Testis (tissue), 3 donors: Measurements from ENCODE around the gene RHO. TPM values are rescaled to one million over a fixed set of nuclear protein-coding genes. Genes with fewer than 3 reads are reported as not detected.
A peak's percentile ranks its signal among the peaks of the same experiment; 100 is the strongest.

Experiments
- DNase-seq: peaks from one replicate; pipeline ENCODE4 v3.0.0-alpha.2; 2019
- H3K27ac ChIP-seq, 2 donors: fragments of 200-600 bp; sonication (generic); one replicate each; pipeline ENCODE4 v1.5.1; 2019
- H3K27me3 ChIP-seq: fragments of 200-600 bp; sonication (generic); one replicate; pipeline ENCODE4 v1.5.1; 2019
- H3K36me3 ChIP-seq: fragments of 200-600 bp; sonication (generic); one replicate; pipeline ENCODE4 v1.5.1; 2017; ENCODE audit warnings: low read depth; ENCODE audit errors: missing control alignments
- H3K4me1 ChIP-seq: fragments of 200-600 bp; sonication (generic); one replicate; pipeline ENCODE4 v1.5.1; 2019
- H3K4me3 ChIP-seq, 2 donors: fragments of 200-600 bp; sonication (generic); one replicate each; pipeline ENCODE4 v1.5.1; 2017 to 2019
- H3K9me3 ChIP-seq: fragments of 200-600 bp; sonication (generic); one replicate; pipeline ENCODE4 v1.5.1; 2017
- CTCF ChIP-seq, 3 experiments: fragments of 450-650 bp in 2 of 3; fragments of 200-600 bp in 1 of 3; sonication (generic) in 1 of 3; IDR thresholded peaks; one replicate each; pipeline ENCODE4 v1.5.1; 2016 to 2019; ENCODE audit warnings: antibody characterized with exemption in 3 of 3, mild to moderate bottlenecking in 2 of 3, moderate library complexity in 1 of 3
- POLR2A ChIP-seq: fragments of 450-650 bp; IDR thresholded peaks from one replicate; pipeline ENCODE4 v1.6.1; 2017; ENCODE audit warnings: antibody characterized with exemption, mild to moderate bottlenecking, moderate library complexity
- WGBS, 2 donors: methylation state at CpG; one replicate each; pipeline ENCODE4 v1.1.5; 2018; 5-methylcytosine and 5-hydroxymethylcytosine counted together
- intact Hi-C: fragments of 100-400 bp; cut with DNase I; formaldehyde crosslinking; loops from one replicate; pipeline ENCODE4 v1.15.1; 2023; ENCODE audit warnings: low total_unique reads
- polyA plus RNA-seq: library from polyadenylated mRNA; stranded (reverse); fragments of 350-450 nt; fragmentation: Illumina TruSeq; extraction: RNeasy Lipid Tissue Mini Kit (QIAGEN cat#74804); gene quantifications from one replicate; pipeline ENCODE4 v1.2.3, GENCODE V29; 2014; ENCODE audit warnings: low read depth, low replicate concordance; ENCODE audit not compliant: insufficient read depth
- total RNA-seq, 2 donors: library from RNA; depleted of rRNA; stranded (reverse); fragments of >200 nt; gene quantifications; one replicate each; pipeline ENCODE4 v1.2.3, GENCODE V29; 2016

The RHO gene
- total and polyA plus RNA-seq, 3 donors from 2014 or later = 0.25 TPM; not detected in 2

GRCh38 chr3:129556890-129557547 lies 28.6 kb downstream of the RHO start:
- no peaks in the 10 kb centered on the region for H3K36me3 ChIP-seq
- intact Hi-C loops = loop anchor here (10.0 kb wide), 1 partner anchor 48 kb away; the partner anchor contains the start of gene PLXND1
- no peak overlapping the region for H3K4me3 ChIP-seq
- H3K4me1 ChIP-seq = peaks cover 69% of the 10 kb centered on the region
- no peaks in the 10 kb centered on the region for H3K27me3 ChIP-seq
- 79 to 82% methylated on average over 29 to 31 of the region's 31 CpGs for WGBS, 2 donors
- peak overlapping the region in 1 of 2 donors; percentile 30 for H3K27ac ChIP-seq
- DNase-seq = no peak
- no peaks in the 10 kb centered on the region for H3K9me3 ChIP-seq
- TF ChIP-seq POLR2A (no peak), CTCF (IDR thresholded peaks at IDR 0.05) (no peak)

- WGBS, 2 donors = 46% methylated on average over 11 of the region's 11 CpGs
- H3K9me3 ChIP-seq = no peaks in the 10 kb centered on the region
- H3K36me3 ChIP-seq = no peaks in the 10 kb centered on the region
These were observed 29.1 kb downstream of the RHO start for GRCh38 chr3:129557548-129557894.

GRCh38 chr3:129558081-129558771 lies 29.8 kb downstream of the RHO start:
- intact Hi-C loops = loop anchor here (10.0 kb wide), 1 partner anchor 47 kb away; the partner anchor contains the start of gene PLXND1
- Histone ChIP-seq H3K4me3 (no peak overlapping the region), H3K27ac (peak overlapping the region; percentile 18 to 59), H3K4me1 (peaks cover 69% of the 10 kb centered on the region), H3K27me3 (no peaks in the 10 kb centered on the region), H3K36me3 (no peaks in the 10 kb centered on the region), H3K9me3 (no peaks in the 10 kb centered on the region)
- TF ChIP-seq POLR2A (no peak), CTCF (IDR thresholded peaks at IDR 0.05) (no peak)
- DNase-seq = no peak
- 81 to 83% methylated on average over 14 to 15 of the region's 15 CpGs for WGBS, 2 donors

More at GRCh38 chr3:129557548-129557894, 29.1 kb downstream of the RHO start:
- Histone ChIP-seq H3K4me3 (no peak overlapping the region), H3K27me3 (no peaks in the 10 kb centered on the region), H3K27ac (peak overlapping the region; percentile 18 to 59), H3K4me1 (peaks cover 69% of the 10 kb centered on the region)
- DNase-seq = peak; percentile 65
- TF ChIP-seq POLR2A (no peak), CTCF (IDR thresholded peaks at IDR 0.05) (no peak)
- intact Hi-C loops = loop anchor here (10.0 kb wide), 1 partner anchor 47 kb away; the partner anchor contains the start of gene PLXND1

DNA sequence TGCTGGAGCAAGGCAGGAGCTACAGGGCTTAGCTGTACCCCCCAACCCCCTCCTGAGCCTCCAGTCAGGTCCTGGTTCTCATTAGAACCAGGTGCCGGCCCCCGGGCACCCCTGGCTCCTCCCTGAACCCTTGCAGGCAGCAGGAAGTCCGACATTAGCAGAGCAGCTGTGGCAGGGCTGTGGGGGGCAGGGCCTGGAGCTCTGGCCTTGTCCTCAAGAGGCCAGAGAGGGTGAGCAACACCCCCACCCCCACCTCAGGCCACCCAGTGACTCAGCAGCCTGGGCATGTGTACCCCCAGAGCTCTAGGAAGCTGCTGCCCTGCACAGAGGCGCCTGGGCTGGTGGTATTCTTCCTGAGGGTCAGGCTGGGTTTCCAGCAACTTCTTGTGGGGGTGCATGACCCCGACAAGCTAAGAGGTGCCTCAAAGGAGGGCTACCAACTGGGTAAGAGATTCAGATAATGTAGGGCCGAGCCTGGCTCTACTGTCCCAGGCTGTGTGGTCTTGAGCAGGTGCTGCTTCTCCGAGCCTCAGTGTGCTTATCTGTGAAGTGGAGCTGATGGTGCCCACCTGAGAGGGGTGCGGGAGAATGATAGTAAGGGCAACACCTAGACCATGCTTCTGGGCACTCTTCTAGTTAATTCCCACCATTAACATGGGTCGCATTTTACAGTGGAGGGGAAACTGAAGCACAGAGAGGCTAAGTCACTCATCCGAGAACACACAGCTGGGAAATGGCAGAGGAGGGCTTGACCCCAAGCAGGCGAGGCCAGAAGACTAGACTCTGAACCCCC lies 30.5 kb downstream of the RHO start:
- Histone ChIP-seq H3K27ac (peak overlapping the region; percentile 79 to 87), H3K36me3 (no peaks in the 10 kb centered on the region), H3K27me3 (no peaks in the 10 kb centered on the region), H3K4me1 (peaks cover 67% of the 10 kb centered on the region), H3K9me3 (no peaks in the 10 kb centered on the region), H3K4me3 (no peak overlapping the region)
- TF ChIP-seq POLR2A (no peak), CTCF (IDR thresholded peaks at IDR 0.05) (no peak)
- DNase-seq = no peak
- 71 to 82% methylated on average over 9 to 11 of the region's 11 CpGs for WGBS, 2 donors
- intact Hi-C loops = loop anchor here (10.0 kb wide), 1 partner anchor 46 kb away; the partner anchor contains the start of gene PLXND1
